HAP-1 (cell line): ENCODE results near the gene KCNIP1.

ENCODE experiments used
- DNase-seq, 2 experiments: peaks; one replicate each; pipeline ENCODE4 v3.0.0-alpha.2; 2016 to 2020; ENCODE audit warnings: low spot score in 2 of 2
- H3K27me3 ChIP-seq: fragments of 250-450 bp; sonication (Bioruptor Pico); 2 replicates; pipeline ENCODE4 v1.5.1; 2020; ENCODE audit warnings: low read depth, mild to moderate bottlenecking, moderate library complexity
- H3K36me3 ChIP-seq: fragments of 250-450 bp; sonication (Bioruptor Pico); replicated peaks from 2 replicates; pipeline ENCODE4 v1.5.1; 2020; ENCODE audit warnings: mild to moderate bottlenecking
- H3K4me1 ChIP-seq: fragments of 250-450 bp; sonication (Bioruptor Pico); 2 replicates; pipeline ENCODE4 v1.5.1; 2020; ENCODE audit warnings: mild to moderate bottlenecking
- H3K4me3 ChIP-seq: fragments of 250-450 bp; sonication (Bioruptor Pico); 2 replicates; pipeline ENCODE4 v1.5.1; 2020; ENCODE audit warnings: mild to moderate bottlenecking, moderate library complexity
- H3K9me3 ChIP-seq: fragments of 250-450 bp; sonication (Bioruptor Pico); 2 replicates; pipeline ENCODE4 v1.5.1; 2020; ENCODE audit warnings: mild to moderate bottlenecking, moderate library complexity
- in situ Hi-C: fragments of 300-500 bp; cut with MboI; formaldehyde crosslinking; loops from 3 replicates; pipeline ENCODE4 v1.14.3; 2020; ENCODE audit warnings: low sequenced_read_pairs, inconsistent platforms, mixed read lengths

KCNIP1 gene

GRCh38 chr5:170523830-170524229 is 20.0 kb downstream of the KCNIP1 start:
- no peaks in the 10 kb centered on the region for H3K36me3 ChIP-seq
- H3K4me3 ChIP-seq, result no peak overlapping the region
- no peaks in the 10 kb centered on the region for H3K9me3 ChIP-seq
- no peak for DNase-seq
- no peaks in the 10 kb centered on the region for H3K4me1 ChIP-seq
- no peaks in the 10 kb centered on the region for H3K27me3 ChIP-seq
- in situ Hi-C loops, result no loop called here

- Histone ChIP-seq H3K9me3 (no peaks in the 10 kb centered on the region), H3K4me1 (no peaks in the 10 kb centered on the region), H3K4me3 (no peak overlapping the region), H3K36me3 (no peaks in the 10 kb centered on the region), H3K27me3 (no peaks in the 10 kb centered on the region)
- no peak for DNase-seq
- in situ Hi-C loops, result no loop called here
Observed at GRCh38 chr5:170524576-170524975, 20.8 kb downstream of the KCNIP1 start.

GRCh38 chr5:170525470-170526211 is 21.8 kb downstream of the KCNIP1 start:
- no peaks in the 10 kb centered on the region for H3K9me3 ChIP-seq
- in situ Hi-C loops, result no loop called here
- no peaks in the 10 kb centered on the region for H3K4me1 ChIP-seq
- no peak overlapping the region for H3K4me3 ChIP-seq
- no peaks in the 10 kb centered on the region for H3K36me3 ChIP-seq
- H3K27me3 ChIP-seq, result no peaks in the 10 kb centered on the region
- DNase-seq, result no peak

GRCh38 chr5:170527991-170528390 is 24.2 kb downstream of the KCNIP1 start:
- in situ Hi-C loops, result no loop called here
- Histone ChIP-seq H3K9me3 (no peaks in the 10 kb centered on the region), H3K36me3 (no peaks in the 10 kb centered on the region), H3K4me1 (no peaks in the 10 kb centered on the region; the same call in 1 of the 2 replicates), H3K4me3 (no peak overlapping the region), H3K27me3 (no peaks in the 10 kb centered on the region)
- no peak for DNase-seq

- H3K36me3 ChIP-seq, result no peaks in the 10 kb centered on the region
- H3K4me1 ChIP-seq, result no peaks in the 10 kb centered on the region; the same call in 1 of the 2 replicates
- H3K27me3 ChIP-seq, result no peaks in the 10 kb centered on the region
- H3K9me3 ChIP-seq, result no peaks in the 10 kb centered on the region
- H3K4me3 ChIP-seq, result no peak overlapping the region
- DNase-seq, result no peak
- in situ Hi-C loops, result no loop called here
Observed at GRCh38 chr5:170528976-170529375, 25.2 kb downstream of the KCNIP1 start.

- in situ Hi-C loops, result no loop called here
- H3K4me1 ChIP-seq, result no peaks in the 10 kb centered on the region; the same call in 1 of the 2 replicates
- no peak for DNase-seq
Observed at GRCh38 chr5:170532935-170533334, 29.1 kb downstream of the KCNIP1 start.

GRCh38 chr5:170533383-170533782 is 29.6 kb downstream of the KCNIP1 start:
- in situ Hi-C loops, result no loop called here
- H3K27me3 ChIP-seq, result no peaks in the 10 kb centered on the region
- H3K4me1 ChIP-seq, result no peaks in the 10 kb centered on the region; the same call in 1 of the 2 replicates
- no peaks in the 10 kb centered on the region for H3K9me3 ChIP-seq
- H3K4me3 ChIP-seq, result no peak overlapping the region
- H3K36me3 ChIP-seq, result no peaks in the 10 kb centered on the region
- no peak for DNase-seq

More at GRCh38 chr5:170532935-170533334, 29.1 kb downstream of the KCNIP1 start:
- H3K9me3 ChIP-seq, result no peaks in the 10 kb centered on the region
- no peaks in the 10 kb centered on the region for H3K27me3 ChIP-seq
- H3K36me3 ChIP-seq, result no peaks in the 10 kb centered on the region
- H3K4me3 ChIP-seq, result no peak overlapping the region

- in situ Hi-C loops, result no loop called here
- Histone ChIP-seq H3K36me3 (no peaks in the 10 kb centered on the region), H3K27me3 (no peaks in the 10 kb centered on the region), H3K4me3 (no peak overlapping the region), H3K9me3 (no peaks in the 10 kb centered on the region), H3K4me1 (no peaks in the 10 kb centered on the region; the same call in 1 of the 2 replicates)
- DNase-seq, result no peak
Observed at GRCh38 chr5:170534177-170534576, 30.4 kb downstream of the KCNIP1 start.

- no peaks in the 10 kb centered on the region for H3K9me3 ChIP-seq
- no peaks in the 10 kb centered on the region for H3K27me3 ChIP-seq
- H3K4me3 ChIP-seq, result no peak overlapping the region
- no peaks in the 10 kb centered on the region; the same call in 1 of the 2 replicates for H3K4me1 ChIP-seq
- no peaks in the 10 kb centered on the region for H3K36me3 ChIP-seq
- in situ Hi-C loops, result no loop called here
- no peak for DNase-seq
Observed at GRCh38 chr5:170534941-170535340, 31.1 kb downstream of the KCNIP1 start.

- in situ Hi-C loops, result no loop called here
- no peak overlapping the region for H3K4me3 ChIP-seq
Observed at GRCh38 chr5:170536525-170536924, 32.7 kb downstream of the KCNIP1 start.

GRCh38 chr5:170537451-170538095 is 33.8 kb downstream of the KCNIP1 start:
- H3K27me3 ChIP-seq, result no peaks in the 10 kb centered on the region
- H3K4me3 ChIP-seq, result no peak overlapping the region
- no peak for DNase-seq
- H3K36me3 ChIP-seq, result no peaks in the 10 kb centered on the region
- no peaks in the 10 kb centered on the region for H3K9me3 ChIP-seq
- in situ Hi-C loops, result no loop called here
- no peaks in the 10 kb centered on the region; the same call in 1 of the 2 replicates for H3K4me1 ChIP-seq

More at GRCh38 chr5:170536525-170536924, 32.7 kb downstream of the KCNIP1 start:
- Histone ChIP-seq H3K9me3 (no peaks in the 10 kb centered on the region), H3K36me3 (no peaks in the 10 kb centered on the region), H3K27me3 (no peaks in the 10 kb centered on the region), H3K4me1 (no peaks in the 10 kb centered on the region; the same call in 1 of the 2 replicates)
- no peak for DNase-seq

- H3K4me1 ChIP-seq, result no peaks in the 10 kb centered on the region; the same call in 1 of the 2 replicates
- H3K27me3 ChIP-seq, result no peaks in the 10 kb centered on the region
- no peak overlapping the region for H3K4me3 ChIP-seq
- no peak for DNase-seq
- no peaks in the 10 kb centered on the region for H3K36me3 ChIP-seq
- no peaks in the 10 kb centered on the region for H3K9me3 ChIP-seq
- in situ Hi-C loops, result no loop called here
Observed at GRCh38 chr5:170538096-170538465, 34.3 kb downstream of the KCNIP1 start.

- in situ Hi-C loops, result no loop called here
Observed at GRCh38 chr5:170538696-170539586, 35.1 kb downstream of the KCNIP1 start.

More at GRCh38 chr5:170538696-170539586, 35.1 kb downstream of the KCNIP1 start:
- Histone ChIP-seq H3K9me3 (no peaks in the 10 kb centered on the region), H3K4me1 (no peaks in the 10 kb centered on the region; the same call in 1 of the 2 replicates), H3K27me3 (no peaks in the 10 kb centered on the region), H3K4me3 (no peak overlapping the region), H3K36me3 (no peaks in the 10 kb centered on the region)
- no peak for DNase-seq
